CD14-positive monocyte (primary cell): ENCODE measurements around the gene ATP5MC3. TPM values are rescaled to one million over a fixed set of nuclear protein-coding genes. Genes with fewer than 3 reads are reported as not detected.

Experiments
- DNase-seq, 3 donors: peaks; one replicate each; pipeline ENCODE4 v3.0.0-alpha.2; 2011 to 2022
- H2AFZ ChIP-seq: 2 replicates; pipeline ENCODE4 v1.6.0; 2012; ENCODE audit warnings: mild to moderate bottlenecking, low read depth, low read length, inconsistent platforms; ENCODE audit not compliant: insufficient read depth, poor library complexity, severe bottlenecking
- H3K27ac ChIP-seq, 2 donors: 1 replicate in 1 of 2; 2 replicates in 1 of 2; pipeline ENCODE4 v1.5.1; 2012 to 2013; ENCODE audit warnings: low read length in 2 of 2, control low read depth in 1 of 2, inconsistent platforms in 1 of 2, low read depth in 1 of 2, mild to moderate bottlenecking in 1 of 2
- H3K27me3 ChIP-seq, 2 donors: one replicate each; pipeline versions ENCODE4 v1.6.0 to v1.6.1; 2011 to 2013; ENCODE audit warnings: low read length in 2 of 2; ENCODE audit not compliant: control insufficient read depth in 2 of 2, insufficient read depth in 2 of 2
- H3K36me3 ChIP-seq, 2 donors: replicated peaks in 1 of 2; 1 replicate in 1 of 2; 2 replicates in 1 of 2; pipeline versions ENCODE4 v1.5.1 to v1.6.1; 2012 to 2013; ENCODE audit warnings: low read length in 2 of 2, control low read depth in 1 of 2, inconsistent platforms in 1 of 2, mild to moderate bottlenecking in 1 of 2; ENCODE audit not compliant: insufficient read depth in 2 of 2, control insufficient read depth in 1 of 2
- H3K4me1 ChIP-seq, 2 donors: 1 replicate in 1 of 2; 2 replicates in 1 of 2; pipeline versions ENCODE4 v1.5.1 to v1.6.1; 2012 to 2013; ENCODE audit warnings: low read length in 2 of 2, control low read depth in 1 of 2, inconsistent platforms in 1 of 2, mild to moderate bottlenecking in 1 of 2, moderate library complexity in 1 of 2; ENCODE audit not compliant: insufficient read depth in 2 of 2, control insufficient read depth in 1 of 2
- H3K4me2 ChIP-seq: replicated peaks from 2 replicates; pipeline ENCODE3; 2012; ENCODE audit warnings: low read length, moderate library complexity, mild to moderate bottlenecking; ENCODE audit not compliant: poor library complexity, severe bottlenecking; ENCODE audit errors: extremely low read depth
- H3K4me3 ChIP-seq, 3 experiments: fragments of 200-600 bp in 1 of 3; sonication (generic) in 1 of 3; replicated peaks in 1 of 3; 1 replicate in 2 of 3; 2 replicates in 1 of 3; pipeline ENCODE4 v1.5.1; 2011 to 2013; ENCODE audit warnings: low read length in 3 of 3, mild to moderate bottlenecking in 3 of 3, control low read depth in 2 of 3, low read depth in 2 of 3, inconsistent platforms in 1 of 3, moderate library complexity in 1 of 3
- H3K79me2 ChIP-seq: 2 replicates; pipeline ENCODE4 v1.6.0; 2012; ENCODE audit warnings: mild to moderate bottlenecking, control low read depth, inconsistent platforms, low read length, moderate library complexity; ENCODE audit not compliant: insufficient read depth
- H3K9ac ChIP-seq: 2 replicates; pipeline ENCODE4 v1.6.0; 2017; ENCODE audit warnings: low read length, mild to moderate bottlenecking; ENCODE audit not compliant: insufficient read depth, poor library complexity, severe bottlenecking
- H3K9me3 ChIP-seq, 2 donors: replicated peaks in 1 of 2; 1 replicate in 1 of 2; 2 replicates in 1 of 2; pipeline versions ENCODE4 v1.5.1 to v1.6.1; 2012 to 2013; ENCODE audit warnings: low read length in 2 of 2, control low read depth in 1 of 2; ENCODE audit not compliant: control insufficient read depth in 1 of 2, insufficient read depth in 1 of 2
- H4K20me1 ChIP-seq: 2 replicates; pipeline ENCODE4 v1.6.0; 2012; ENCODE audit warnings: mild to moderate bottlenecking, low read length, control low read depth, moderate library complexity; ENCODE audit not compliant: insufficient read depth
- H3K27ac Mint-ChIP-seq, 7 donors: one replicate each; pipeline ENCODE4 v1.8.0; 2020; ENCODE audit warnings: mild to moderate bottlenecking in 7 of 7, mixed read lengths in 7 of 7, moderate library complexity in 6 of 7, inconsistent platforms in 2 of 7
- H3K27me3 Mint-ChIP-seq, 3 donors: one replicate each; pipeline ENCODE4 v1.8.0; 2021 to 2022; ENCODE audit warnings: low read depth in 3 of 3, mild to moderate bottlenecking in 3 of 3, mixed read lengths in 3 of 3, moderate library complexity in 3 of 3, inconsistent platforms in 1 of 3
- H3K36me3 Mint-ChIP-seq, 2 donors: one replicate each; pipeline ENCODE4 v1.8.0; 2020; ENCODE audit warnings: mixed read lengths in 2 of 2, inconsistent platforms in 1 of 2, mild to moderate bottlenecking in 1 of 2
- H3K4me1 Mint-ChIP-seq: one replicate; pipeline ENCODE4 v1.8.0; 2020; ENCODE audit warnings: mild to moderate bottlenecking, mixed read lengths
- H3K4me3 Mint-ChIP-seq, 2 donors: one replicate each; pipeline ENCODE4 v1.8.0; 2020; ENCODE audit warnings: mild to moderate bottlenecking in 2 of 2, mixed read lengths in 2 of 2, moderate library complexity in 1 of 2
- H3K9me3 Mint-ChIP-seq, 7 donors: one replicate each; pipeline ENCODE4 v1.8.0; 2020 to 2022; ENCODE audit warnings: mixed read lengths in 7 of 7, mild to moderate bottlenecking in 6 of 7, moderate library complexity in 6 of 7, inconsistent platforms in 2 of 7
- WGBS: methylation state at CpG from one replicate; pipeline ENCODE4 v1.1.5; 2013; ENCODE audit warnings: missing lambda C conversion rate; ENCODE audit not compliant: insufficient coverage; 5-methylcytosine and 5-hydroxymethylcytosine counted together
- intact Hi-C, 2 donors: fragments of 100-400 bp; cut with micrococcal nuclease; formaldehyde crosslinking; loops; one replicate each; pipeline versions ENCODE4 v1.15.0 to v1.15.1; 2023
- polyA plus RNA-seq, 3 donors: library from polyadenylated mRNA; depleted of rRNA in 1 of 3; unstranded in 2 of 3; stranded (reverse) in 1 of 3; fragments of 300-500 nt in 2 of 3; fragments of >200 nt in 1 of 3; fragmentation: Illumina TruSeq in 2 of 3; gene quantifications; 1 replicate in 2 of 3; 2 replicates in 1 of 3; pipeline ENCODE4 v1.2.3, GENCODE V29; 2012 to 2021
- TF ChIP-seq, protein P1 (sequence below): fragments of 200-600 bp; IDR thresholded peaks from one replicate; pipeline ENCODE4 v1.8.0; 2022; ENCODE audit warnings: antibody characterized with exemption, mild to moderate bottlenecking

The ATP5MC3 gene
- polyA plus RNA-seq, 3 donors, result 139 to 533 (median 493) TPM

DNA sequence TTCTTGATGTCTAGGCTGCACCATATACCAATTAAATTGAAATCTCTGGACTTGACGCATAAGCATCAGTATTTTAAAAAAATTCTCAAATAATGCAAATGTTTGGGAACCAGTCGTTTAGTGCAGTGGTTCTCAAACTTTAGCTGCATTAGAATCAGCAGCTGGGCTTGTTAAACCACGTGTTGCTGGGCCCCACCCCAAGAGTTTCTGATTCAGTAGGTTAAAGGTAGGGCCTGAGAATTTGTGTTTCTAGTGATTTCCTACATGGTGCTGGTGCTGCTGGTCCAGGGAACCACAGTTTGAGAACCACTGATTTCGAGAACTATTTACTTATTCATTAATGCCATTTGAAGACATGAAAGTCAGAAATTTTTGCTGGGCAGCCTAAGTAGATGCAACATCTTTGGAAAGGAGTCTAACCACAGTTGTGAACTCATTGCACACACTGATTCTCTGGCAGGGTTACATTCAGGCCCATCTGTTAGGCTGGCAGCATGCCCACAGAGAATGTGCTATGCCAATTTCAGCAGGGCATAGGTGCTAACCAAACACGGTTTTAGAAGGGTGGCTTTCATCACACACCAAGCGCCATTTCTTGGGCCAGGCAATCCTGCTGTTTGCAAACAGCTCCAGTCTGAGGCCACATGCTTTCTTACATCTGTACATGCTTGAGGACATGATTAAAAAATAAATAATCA, 26.4 kb upstream of the ATP5MC3 start:
- Mint-ChIP-seq H3K9me3 (peaks cover 0 to 2% (median 0%) of the 10 kb centered on the region in 7 donors), H3K27me3 (peaks cover 10 to 15% (median 13%) of the 10 kb centered on the region in 3 donors), H3K4me3 (no peak overlapping the region), H3K36me3 (no peaks in the 10 kb centered on the region), H3K4me1 (no peaks in the 10 kb centered on the region), H3K27ac (no peak overlapping the region)
- Histone ChIP-seq H3K9ac (no peak overlapping the region), H3K9me3 (no peaks in the 10 kb centered on the region), H3K4me1 (no peaks in the 10 kb centered on the region), H3K36me3 (no peaks in the 10 kb centered on the region), H3K79me2 (no peaks in the 10 kb centered on the region), H3K4me2 (no peak overlapping the region), H3K27me3 (peaks cover 11 to 22% of the 10 kb centered on the region in 2 donors), H3K27ac (no peak overlapping the region), H3K4me3 (no peak overlapping the region), H4K20me1 (no peaks in the 10 kb centered on the region), H2AFZ (no peak overlapping the region)
- DNase-seq, result no peak
- TF ChIP-seq, protein P1, sequence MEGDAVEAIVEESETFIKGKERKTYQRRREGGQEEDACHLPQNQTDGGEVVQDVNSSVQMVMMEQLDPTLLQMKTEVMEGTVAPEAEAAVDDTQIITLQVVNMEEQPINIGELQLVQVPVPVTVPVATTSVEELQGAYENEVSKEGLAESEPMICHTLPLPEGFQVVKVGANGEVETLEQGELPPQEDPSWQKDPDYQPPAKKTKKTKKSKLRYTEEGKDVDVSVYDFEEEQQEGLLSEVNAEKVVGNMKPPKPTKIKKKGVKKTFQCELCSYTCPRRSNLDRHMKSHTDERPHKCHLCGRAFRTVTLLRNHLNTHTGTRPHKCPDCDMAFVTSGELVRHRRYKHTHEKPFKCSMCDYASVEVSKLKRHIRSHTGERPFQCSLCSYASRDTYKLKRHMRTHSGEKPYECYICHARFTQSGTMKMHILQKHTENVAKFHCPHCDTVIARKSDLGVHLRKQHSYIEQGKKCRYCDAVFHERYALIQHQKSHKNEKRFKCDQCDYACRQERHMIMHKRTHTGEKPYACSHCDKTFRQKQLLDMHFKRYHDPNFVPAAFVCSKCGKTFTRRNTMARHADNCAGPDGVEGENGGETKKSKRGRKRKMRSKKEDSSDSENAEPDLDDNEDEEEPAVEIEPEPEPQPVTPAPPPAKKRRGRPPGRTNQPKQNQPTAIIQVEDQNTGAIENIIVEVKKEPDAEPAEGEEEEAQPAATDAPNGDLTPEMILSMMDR, result no peak
- intact Hi-C loops, result no loop called here
- WGBS, result 92% methylated on average over 5 of the region's 6 CpGs

DNA sequence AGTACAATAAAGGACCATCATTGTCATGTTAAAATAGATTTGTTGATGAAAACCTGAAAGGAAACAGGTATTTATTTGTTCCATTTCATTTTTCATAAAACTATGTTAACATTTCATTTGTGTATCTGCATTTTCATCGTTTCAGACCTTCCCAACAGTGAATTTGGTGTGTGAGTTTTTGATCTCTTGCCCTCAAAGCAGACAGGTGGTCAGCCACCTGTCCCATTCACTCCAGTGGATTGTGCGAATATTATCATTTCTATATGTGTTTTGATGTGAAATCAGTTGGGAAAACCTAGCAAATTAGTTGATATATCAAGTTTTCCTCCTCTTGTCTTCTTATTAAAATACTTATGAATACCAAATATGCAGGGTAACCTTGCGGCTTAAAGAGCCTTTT, 25.4 kb upstream of the ATP5MC3 start:
- no peak overlapping the region for H3K27ac Mint-ChIP-seq

More for the DNA sequence above, 25.4 kb upstream of the ATP5MC3 start:
- Histone ChIP-seq H3K27ac (no peak overlapping the region), H3K9ac (no peak overlapping the region), H3K9me3 (no peaks in the 10 kb centered on the region), H3K4me1 (no peaks in the 10 kb centered on the region), H3K27me3 (peaks cover 14 to 30% of the 10 kb centered on the region in 2 donors), H3K4me2 (no peak overlapping the region), H3K4me3 (no peak overlapping the region), H3K79me2 (no peaks in the 10 kb centered on the region), H4K20me1 (no peaks in the 10 kb centered on the region), H3K36me3 (no peaks in the 10 kb centered on the region), H2AFZ (no peak overlapping the region)
- no peaks in the 10 kb centered on the region for H3K36me3 Mint-ChIP-seq
- no peak overlapping the region for H3K4me3 Mint-ChIP-seq
- H3K9me3 Mint-ChIP-seq, result peaks cover 0 to 2% (median 0%) of the 10 kb centered on the region in 7 donors
- no peaks in the 10 kb centered on the region for H3K4me1 Mint-ChIP-seq
- TF ChIP-seq, protein P1, result no peak
- WGBS, result no CpG with 5 or more reads among the region's 3 CpGs
- no peak for DNase-seq
- intact Hi-C loops, result no loop called here
- peaks cover 11 to 19% (median 14%) of the 10 kb centered on the region in 3 donors for H3K27me3 Mint-ChIP-seq
